SHP77 treated with DMSO at 0.1 percent for 48 hours (cell line): ENCODE results near the gene PFDN1.

Experiments used
- DNase-seq: peaks from one replicate; lab custom pipeline; 2025; lab: John Stamatoyannopoulos, UW

The PFDN1 gene

GRCh38 chr5:140328036-140328764 is 25.3 kb upstream of the PFDN1 start:
- DNase-seq: no peak

DNA sequence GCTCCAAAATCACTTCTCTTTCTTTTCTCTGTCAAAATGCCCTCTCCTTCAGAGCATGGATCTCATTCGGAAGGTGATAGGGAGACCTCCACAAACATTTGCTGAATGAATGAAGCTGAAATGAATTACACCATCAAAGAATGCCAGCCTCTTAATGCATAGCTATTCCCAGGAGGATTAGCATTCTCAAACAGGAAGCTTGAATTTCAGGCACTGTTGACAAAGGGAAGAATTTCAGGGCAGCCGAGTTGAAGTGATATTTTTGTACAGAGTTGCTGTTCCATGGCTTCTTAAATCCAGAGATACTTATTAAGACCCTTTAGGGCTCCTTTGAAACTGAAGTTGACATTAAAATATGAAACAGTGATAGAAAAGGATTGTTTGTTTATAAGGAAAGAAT is 24.7 kb upstream of the PFDN1 start:
- no peak for DNase-seq

- DNase-seq: no peak
These were observed 22.6 kb upstream of the PFDN1 start for GRCh38 chr5:140325486-140325885.

DNA sequence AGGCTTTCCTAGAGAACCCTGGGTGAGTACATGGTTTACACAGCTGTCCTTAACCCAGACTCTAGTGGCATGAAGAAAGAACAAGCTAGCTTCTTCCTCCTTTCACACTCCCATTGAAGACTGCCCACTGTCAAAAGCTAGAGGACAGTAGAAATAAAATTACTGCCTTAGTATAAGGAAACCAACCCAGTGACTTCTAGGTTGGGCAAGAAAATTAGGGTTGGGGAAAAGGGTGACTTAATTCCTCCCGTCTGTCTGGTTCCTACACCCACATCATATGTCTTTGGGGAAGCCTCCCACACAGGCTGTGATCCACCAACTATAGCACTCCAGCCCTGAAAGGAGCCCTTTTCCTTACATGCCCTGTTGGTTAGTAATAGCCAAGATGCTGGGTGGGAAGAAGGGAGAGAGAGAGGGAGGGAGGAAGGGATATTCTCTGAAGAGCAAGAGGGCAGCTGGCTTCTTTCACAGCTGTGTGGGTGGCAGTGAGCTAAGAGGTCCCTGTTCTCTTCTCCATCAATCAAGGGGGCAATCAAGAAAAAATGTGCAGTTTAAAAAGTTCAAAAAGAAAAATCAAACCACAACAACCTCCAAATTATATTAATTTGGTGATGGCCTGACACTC is 21.8 kb upstream of the PFDN1 start:
- no peak for DNase-seq

DNA sequence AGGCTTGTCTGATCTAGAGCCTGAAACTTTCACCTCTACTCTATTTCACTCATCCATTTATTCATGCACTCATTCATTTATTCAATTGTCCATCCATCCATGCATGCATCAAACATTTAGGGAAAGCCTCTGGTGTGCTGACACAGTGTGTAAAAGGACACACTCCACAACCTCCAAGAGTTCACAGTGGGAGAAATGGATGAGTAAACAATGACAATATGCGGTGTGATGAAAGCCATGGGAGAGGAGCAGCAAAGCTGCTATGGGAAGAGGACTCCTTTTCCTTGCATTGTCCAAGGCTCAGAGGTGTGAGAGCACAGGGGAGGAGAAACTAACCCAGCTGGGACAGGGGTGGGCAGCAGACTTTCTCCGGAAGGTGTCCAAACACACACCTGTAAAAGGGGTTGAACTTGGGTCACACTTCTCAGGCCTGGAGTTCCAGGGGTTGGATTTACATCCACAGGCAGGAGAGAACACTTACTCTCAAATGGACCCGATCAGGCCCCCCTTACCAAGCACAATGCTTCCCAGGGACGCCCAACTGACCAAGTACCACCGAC is 21.2 kb upstream of the PFDN1 start:
- no peak for DNase-seq

- DNase-seq: no peak
These were observed 20.1 kb upstream of the PFDN1 start for GRCh38 chr5:140322751-140323731.

- no peak for DNase-seq
These were observed 18.9 kb upstream of the PFDN1 start for GRCh38 chr5:140321796-140322195.

GRCh38 chr5:140319833-140320232 is 16.9 kb upstream of the PFDN1 start:
- DNase-seq: no peak

DNA sequence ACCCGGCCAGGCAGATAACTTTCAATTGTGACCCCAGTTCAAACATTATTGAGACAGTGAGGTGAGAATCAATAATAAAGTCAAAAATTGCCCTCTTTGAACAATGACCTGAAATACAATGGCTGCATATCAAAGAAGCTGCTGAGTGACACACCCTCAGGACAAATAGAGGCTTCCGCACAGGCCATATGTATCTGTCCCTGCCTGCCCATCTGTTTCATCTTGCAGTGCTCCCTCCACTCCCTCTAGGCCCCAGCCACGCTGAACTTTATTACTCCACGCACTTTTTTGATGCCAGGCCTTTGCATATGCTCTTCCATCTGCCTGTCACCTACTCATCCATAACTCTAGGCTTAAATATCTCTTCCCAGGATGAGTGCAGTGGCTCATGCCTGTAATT is 15.9 kb upstream of the PFDN1 start:
- DNase-seq: no peak

DNA sequence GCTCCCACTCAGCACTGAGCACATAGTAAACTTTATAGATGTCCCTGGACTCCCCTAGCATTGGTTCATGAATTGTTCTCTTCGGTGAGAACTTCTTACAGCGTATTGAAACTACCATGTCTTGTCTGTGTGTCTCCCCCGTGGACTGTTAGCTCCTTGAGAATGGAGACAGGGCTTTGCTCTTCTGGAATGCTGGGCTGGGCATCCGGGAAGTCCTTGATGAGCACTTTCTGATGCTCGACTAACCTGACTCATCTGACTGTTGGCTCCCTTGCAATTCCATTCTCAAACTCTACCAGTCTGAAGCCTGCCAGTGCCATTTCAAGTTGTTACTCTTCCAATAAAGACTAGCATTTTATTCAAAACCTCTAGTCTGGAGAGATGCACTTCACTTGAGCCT is 15.0 kb upstream of the PFDN1 start:
- DNase-seq: no peak

DNA sequence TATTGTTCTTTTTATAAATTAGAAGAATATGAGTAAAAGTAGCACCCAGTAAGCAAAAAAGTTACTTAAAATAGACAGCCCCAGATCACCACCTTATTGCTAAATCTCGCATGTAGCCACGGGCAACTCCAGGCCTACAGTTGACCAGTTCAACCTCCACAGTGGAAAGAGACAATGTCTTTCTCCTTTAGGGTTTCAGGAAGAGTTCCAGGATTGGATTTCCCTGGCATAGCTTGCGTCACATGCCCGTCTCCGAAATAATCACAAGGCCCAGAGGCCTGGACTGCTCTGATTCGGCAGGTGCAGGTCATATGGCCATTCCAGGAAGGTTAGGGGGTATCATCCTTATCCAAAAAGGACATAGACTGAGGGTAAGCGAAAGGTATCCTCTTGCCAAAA is 9.9 kb upstream of the PFDN1 start:
- DNase-seq: no peak

GRCh38 chr5:140312067-140312790 is 9.3 kb upstream of the PFDN1 start:
- no peak for DNase-seq

GRCh38 chr5:140311011-140311467 is 8.1 kb upstream of the PFDN1 start:
- DNase-seq: no peak

- no peak for DNase-seq
These were observed 7.5 kb upstream of the PFDN1 start for GRCh38 chr5:140310434-140310833.

DNA sequence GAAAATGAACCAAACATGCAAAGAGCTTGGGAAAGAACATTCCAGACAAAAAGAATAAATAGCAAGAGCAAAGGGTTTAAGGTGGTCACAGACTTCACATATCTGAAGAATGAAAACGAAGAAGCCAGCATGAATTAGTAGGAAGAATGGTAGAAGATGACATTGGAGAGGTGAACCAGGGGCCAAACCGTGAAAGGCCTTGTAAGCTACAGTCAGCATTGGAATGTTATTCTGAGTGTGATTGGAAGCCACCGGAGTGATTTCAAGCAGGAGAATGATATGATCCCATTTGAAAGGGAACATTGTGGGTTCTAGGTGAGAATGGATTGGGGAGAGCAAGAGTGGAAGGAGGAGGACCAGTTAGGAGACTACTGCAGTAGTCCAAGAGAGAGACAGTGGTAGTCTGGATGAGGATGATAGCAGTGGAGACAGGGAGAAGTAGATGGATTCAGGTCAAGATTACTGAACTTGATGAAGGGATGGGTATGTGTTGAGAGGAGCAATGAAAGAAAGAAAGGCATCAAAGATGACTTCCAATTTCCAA is 6.9 kb upstream of the PFDN1 start:
- no peak for DNase-seq

GRCh38 chr5:140305471-140305870 is 2.6 kb upstream of the PFDN1 start:
- DNase-seq: no peak

- DNase-seq: no peak
These were observed 1.1 kb upstream of the PFDN1 start for GRCh38 chr5:140303966-140304365.

- no peak for DNase-seq
These were observed 1.8 kb downstream of the PFDN1 start for GRCh38 chr5:140301136-140301535.

DNA sequence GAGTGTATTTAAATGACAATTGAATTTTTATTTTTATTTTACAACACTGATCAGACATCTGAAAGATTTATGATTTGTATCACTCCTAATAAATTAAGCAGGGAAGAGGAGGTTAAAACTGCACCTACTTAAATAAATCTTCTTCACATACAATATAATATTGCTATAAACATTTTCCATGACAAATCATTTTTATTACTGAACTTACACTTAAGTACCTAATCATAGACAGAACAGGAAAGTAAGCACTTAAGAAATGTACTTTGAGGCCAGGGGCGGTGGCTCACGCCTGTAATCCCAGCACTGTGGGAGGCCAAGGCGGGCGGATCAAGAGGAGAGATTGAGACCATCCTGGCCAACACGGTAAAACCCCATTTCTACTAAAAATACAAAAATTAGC is 3.8 kb downstream of the PFDN1 start:
- no peak for DNase-seq

GRCh38 chr5:140298183-140298601 is 4.7 kb downstream of the PFDN1 start:
- DNase-seq: no peak

GRCh38 chr5:140297283-140297682 is 5.6 kb downstream of the PFDN1 start:
- no peak for DNase-seq
